PC-3 (cell line): Measurements from ENCODE around the gene CELF2. TPM values are rescaled to one million over a fixed set of nuclear protein-coding genes. Genes with fewer than 3 reads are reported as not detected.

ENCODE experiments used
- ATAC-seq: fragments of 200-7000 bp; cut with Tn5 transposase; 2 replicates; pipeline ENCODE4 v1.9.1; 2020; ENCODE audit warnings: mild to moderate bottlenecking, moderate library complexity
- BruUV-seq: library from RNA; stranded (reverse); fragments of 400-500 nt; replicated peaks from 2 replicates; lab custom pipeline; 2021; lab: Mats Ljungman, UMichigan
- CTCF ChIA-PET: fragments of 300-600 bp; sonication (Branson Sonifier 250); formaldehyde crosslinking; loops from one replicate; lab custom pipeline; 2022; ENCODE audit warnings: antibody characterized with exemption; lab: Charles Lee
- POLR2A ChIA-PET: fragments of 300-600 bp; sonication (Branson Sonifier 250); formaldehyde crosslinking; loops from one replicate; lab custom pipeline; 2022; ENCODE audit warnings: antibody characterized with exemption; ENCODE audit not compliant: unreplicated experiment; lab: Charles Lee
- DNase-seq: peaks from one replicate; pipeline ENCODE4 v3.0.0-alpha.2; 2015
- H2AFZ ChIP-seq: fragments of 300-600 bp; sonication (generic); 2 replicates; pipeline ENCODE4 v1.6.0; 2016; ENCODE audit warnings: antibody characterized with exemption, low read length
- H3F3A ChIP-seq: fragments of 300-600 bp; sonication (generic); one replicate; pipeline ENCODE4 v1.6.0; 2017; ENCODE audit warnings: antibody characterized with exemption, low read length, control low read depth, mild to moderate bottlenecking; ENCODE audit not compliant: unreplicated experiment
- H3K27ac ChIP-seq: fragments of 300-600 bp; sonication (generic); 2 replicates; pipeline ENCODE4 v1.5.1; 2016; ENCODE audit warnings: mild to moderate bottlenecking, low read length
- H3K27me3 ChIP-seq: fragments of 300-600 bp; sonication (generic); 2 replicates; pipeline ENCODE4 v1.6.1; 2016; ENCODE audit warnings: low read length, mixed read lengths
- H3K36me3 ChIP-seq: fragments of 300-600 bp; sonication (generic); 2 replicates; pipeline ENCODE4 v1.6.1; 2016; ENCODE audit warnings: low read depth, mixed run types, low read length, mixed read lengths
- H3K4me1 ChIP-seq: fragments of 300-600 bp; sonication (generic); 2 replicates; pipeline ENCODE4 v1.5.1; 2016; ENCODE audit warnings: low read length; ENCODE audit not compliant: insufficient read depth
- H3K4me2 ChIP-seq: fragments of 300-600 bp; sonication (generic); 2 replicates; pipeline ENCODE4 v1.6.0; 2016; ENCODE audit warnings: low read length
- H3K4me3 ChIP-seq: fragments of 300-600 bp; sonication (generic); 2 replicates; pipeline ENCODE4 v1.5.1; 2016; ENCODE audit warnings: mild to moderate bottlenecking, low read length, mixed read lengths
- H3K79me2 ChIP-seq: fragments of 300-600 bp; sonication (generic); 2 replicates; pipeline ENCODE4 v1.6.1; 2017; ENCODE audit warnings: low read length, mixed read lengths
- H3K9ac ChIP-seq: fragments of 300-600 bp; sonication (generic); 2 replicates; pipeline ENCODE4 v1.6.0; 2016; ENCODE audit warnings: mild to moderate bottlenecking, low read length
- H3K9me2 ChIP-seq: fragments of 300-600 bp; sonication (generic); replicated peaks from 2 replicates; pipeline ENCODE4 v1.6.1; 2016; ENCODE audit warnings: mixed run types, low read length, mixed read lengths
- H3K9me3 ChIP-seq: fragments of 300-600 bp; sonication (generic); 2 replicates; pipeline ENCODE4 v1.6.1; 2016; ENCODE audit warnings: low read length, mixed read lengths
- H4K20me1 ChIP-seq: fragments of 300-600 bp; sonication (generic); 2 replicates; pipeline ENCODE4 v1.6.1; 2016; ENCODE audit warnings: low read length, mixed read lengths
- EZH2 ChIP-seq: fragments of 300-600 bp; sonication (generic); IDR thresholded peaks from one replicate; pipeline ENCODE4 v1.6.1; 2017; ENCODE audit warnings: antibody characterized with exemption, mild to moderate bottlenecking, low read length; ENCODE audit not compliant: unreplicated experiment
- EZH2phosphoT487 ChIP-seq: fragments of 300-600 bp; sonication (generic); IDR thresholded peaks from 2 replicates; pipeline ENCODE4 v1.6.1; 2018; ENCODE audit warnings: mild to moderate bottlenecking, antibody characterized with exemption, low read length, borderline replicate concordance
- intact Hi-C: fragments of 100-400 bp; cut with micrococcal nuclease; formaldehyde crosslinking; loops from 2 replicates; pipeline ENCODE4 v1.9.0; 2023
- total RNA-seq: library from RNA; depleted of rRNA; stranded (reverse); fragments of >200 nt; gene quantifications from 2 replicates; pipeline ENCODE4 v1.2.3, GENCODE V29; 2014
- TF ChIP-seq, protein P1 (sequence below): fragments of 300-600 bp; sonication (generic); conservative IDR thresholded peaks from 2 replicates; pipeline ENCODE4 v1.5.1; 2017; ENCODE audit warnings: antibody characterized with exemption, low read depth, mild to moderate bottlenecking, low read length

Gene CELF2
- total RNA-seq, 1 experiment from 2014 or later, result not detected

DNA sequence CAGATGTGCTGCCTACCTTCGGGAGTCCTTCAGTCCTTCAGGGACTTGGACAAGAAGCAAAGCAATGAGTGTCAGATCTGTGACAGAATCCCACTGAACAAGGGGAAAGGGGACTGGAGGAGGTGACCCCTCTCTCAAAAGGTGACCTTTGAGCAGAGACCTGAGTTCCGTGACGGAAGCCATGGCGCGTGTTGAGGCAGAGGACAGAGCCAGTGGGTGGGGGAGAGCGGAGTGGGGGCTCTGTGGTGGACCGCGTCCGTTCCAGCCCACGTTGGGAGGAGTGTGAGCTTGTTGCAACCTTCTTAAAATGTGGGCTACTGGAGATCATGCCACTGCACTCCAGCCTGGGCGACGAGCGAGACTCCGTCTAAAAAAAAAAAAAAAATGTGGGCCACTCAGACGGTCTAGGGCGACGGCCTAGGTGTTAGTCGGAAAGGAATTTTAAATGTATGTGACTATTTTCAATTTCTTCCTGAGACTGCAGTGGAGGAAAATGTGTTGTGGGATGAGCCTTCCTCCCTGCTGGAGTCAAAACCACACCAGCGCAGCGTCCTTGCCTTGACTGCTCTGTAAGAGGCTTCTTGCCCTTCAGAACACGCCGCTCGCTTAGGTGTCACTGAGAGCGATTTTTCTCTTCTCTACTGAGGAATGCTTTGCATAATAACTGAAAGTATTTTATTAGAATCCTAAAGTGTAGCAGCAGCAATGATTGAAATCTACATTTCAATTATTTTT lies 272.7 kb downstream of the CELF2 start:
- Histone ChIP-seq H2AFZ (no peak overlapping the region), H3K9me3 (no peaks in the 10 kb centered on the region), H3K36me3 (no peaks in the 10 kb centered on the region), H3K79me2 (no peaks in the 10 kb centered on the region), H3K4me1 (no peaks in the 10 kb centered on the region), H4K20me1 (no peaks in the 10 kb centered on the region), H3K9ac (no peak overlapping the region), H3K27ac (no peak overlapping the region), H3K27me3 (peaks cover 22% of the 10 kb centered on the region; the same call in 1 of the 2 replicates), H3K4me2 (no peak overlapping the region), H3K4me3 (no peak overlapping the region), H3F3A (no peaks in the 10 kb centered on the region), H3K9me2 (no peaks in the 10 kb centered on the region)
- ChIA-PET POLR2A (no interaction called here), CTCF (no interaction called here)
- intact Hi-C loops, result no loop called here
- BruUV-seq, result no TSS peak
- no peak for ATAC-seq
- TF ChIP-seq EZH2phosphoT487 (no peak), EZH2 (no peak)
- TF ChIP-seq, protein P1, sequence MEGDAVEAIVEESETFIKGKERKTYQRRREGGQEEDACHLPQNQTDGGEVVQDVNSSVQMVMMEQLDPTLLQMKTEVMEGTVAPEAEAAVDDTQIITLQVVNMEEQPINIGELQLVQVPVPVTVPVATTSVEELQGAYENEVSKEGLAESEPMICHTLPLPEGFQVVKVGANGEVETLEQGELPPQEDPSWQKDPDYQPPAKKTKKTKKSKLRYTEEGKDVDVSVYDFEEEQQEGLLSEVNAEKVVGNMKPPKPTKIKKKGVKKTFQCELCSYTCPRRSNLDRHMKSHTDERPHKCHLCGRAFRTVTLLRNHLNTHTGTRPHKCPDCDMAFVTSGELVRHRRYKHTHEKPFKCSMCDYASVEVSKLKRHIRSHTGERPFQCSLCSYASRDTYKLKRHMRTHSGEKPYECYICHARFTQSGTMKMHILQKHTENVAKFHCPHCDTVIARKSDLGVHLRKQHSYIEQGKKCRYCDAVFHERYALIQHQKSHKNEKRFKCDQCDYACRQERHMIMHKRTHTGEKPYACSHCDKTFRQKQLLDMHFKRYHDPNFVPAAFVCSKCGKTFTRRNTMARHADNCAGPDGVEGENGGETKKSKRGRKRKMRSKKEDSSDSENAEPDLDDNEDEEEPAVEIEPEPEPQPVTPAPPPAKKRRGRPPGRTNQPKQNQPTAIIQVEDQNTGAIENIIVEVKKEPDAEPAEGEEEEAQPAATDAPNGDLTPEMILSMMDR, result no peak
- no peak for DNase-seq

DNA sequence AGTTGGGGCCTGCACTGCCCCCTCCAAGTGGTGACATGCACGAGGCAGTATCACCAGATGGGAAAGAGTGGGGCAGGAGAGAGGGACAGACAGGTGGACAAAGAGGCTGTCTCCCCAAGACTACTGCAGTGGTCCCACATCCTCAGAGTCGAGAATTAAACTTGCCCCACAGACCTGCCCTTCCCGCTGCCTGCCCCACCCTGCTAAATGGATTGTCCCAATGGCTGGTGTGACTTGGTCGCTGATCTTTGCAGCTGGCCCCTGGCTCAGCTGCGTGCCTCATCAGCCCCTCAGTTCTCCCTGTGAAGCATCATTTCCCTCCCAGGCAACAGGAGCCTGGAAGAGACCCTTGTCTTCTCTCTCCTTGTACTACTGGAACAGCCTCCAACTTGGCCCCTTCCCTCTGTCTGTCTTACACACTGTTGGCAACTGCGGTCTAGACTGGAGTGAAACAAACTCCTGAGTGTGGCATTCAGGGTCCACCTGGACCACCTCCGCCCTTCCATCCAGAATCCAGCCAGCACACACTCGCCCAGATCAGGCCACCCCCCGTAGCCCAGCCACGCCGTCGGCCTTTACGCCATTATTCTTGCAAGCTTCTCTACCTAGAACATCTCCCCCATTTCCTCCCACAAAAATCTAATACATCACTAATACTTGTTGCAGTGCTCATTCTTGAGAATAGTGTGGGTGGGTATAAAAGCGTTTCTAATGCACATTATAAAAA lies 275.1 kb downstream of the CELF2 start:
- H3F3A ChIP-seq, result no peaks in the 10 kb centered on the region
- TF ChIP-seq EZH2phosphoT487 (no peak), EZH2 (no peak)
- TF ChIP-seq, protein P1, result no peak
- no peak overlapping the region for H2AFZ ChIP-seq
- no peak overlapping the region for H3K4me3 ChIP-seq
- H3K9me2 ChIP-seq, result no peaks in the 10 kb centered on the region
- no peaks in the 10 kb centered on the region for H3K4me1 ChIP-seq
- H3K79me2 ChIP-seq, result no peaks in the 10 kb centered on the region
- H3K27ac ChIP-seq, result no peak overlapping the region
- ATAC-seq (no peak), DNase-seq (no peak)
- no peak overlapping the region for H3K4me2 ChIP-seq
- H3K9ac ChIP-seq, result no peak overlapping the region
- H3K27me3 ChIP-seq, result peaks cover 35% of the 10 kb centered on the region; the same call in 1 of the 2 replicates
- intact Hi-C loops, result no loop called here
- H4K20me1 ChIP-seq, result no peaks in the 10 kb centered on the region
- no peaks in the 10 kb centered on the region for H3K36me3 ChIP-seq
- no peaks in the 10 kb centered on the region for H3K9me3 ChIP-seq
- no TSS peak for BruUV-seq
- ChIA-PET POLR2A (no interaction called here), CTCF (no interaction called here)

DNA sequence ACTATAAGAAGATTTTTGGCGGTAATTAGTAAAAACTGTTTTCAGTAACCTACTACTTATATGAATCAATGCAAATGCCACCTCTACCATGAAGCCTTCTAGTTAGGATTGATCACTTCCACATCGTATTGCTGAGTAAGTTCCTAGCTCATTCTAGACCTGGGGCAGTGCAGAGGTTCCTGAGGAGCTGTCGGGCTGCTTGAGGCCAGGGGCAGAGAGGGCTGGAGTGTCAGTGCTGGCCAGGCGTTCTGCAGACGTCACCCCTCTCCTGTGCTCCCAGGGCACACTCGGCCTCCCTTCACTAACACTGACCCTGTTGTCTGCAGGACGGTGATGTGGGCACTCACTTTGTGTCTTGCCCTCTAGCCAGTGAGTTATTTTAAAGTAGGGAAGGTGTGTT lies 275.7 kb downstream of the CELF2 start:
- Histone ChIP-seq H2AFZ (no peak overlapping the region), H3K9me3 (no peaks in the 10 kb centered on the region), H3K4me2 (no peak overlapping the region), H3K27ac (no peak overlapping the region), H3K4me1 (no peaks in the 10 kb centered on the region), H3K27me3 (peaks cover 35% of the 10 kb centered on the region; the same call in 1 of the 2 replicates), H4K20me1 (no peaks in the 10 kb centered on the region), H3F3A (no peaks in the 10 kb centered on the region), H3K36me3 (no peaks in the 10 kb centered on the region), H3K79me2 (no peaks in the 10 kb centered on the region), H3K9ac (no peak overlapping the region), H3K9me2 (no peaks in the 10 kb centered on the region), H3K4me3 (no peak overlapping the region)
- TF ChIP-seq, protein P1, result no peak
- TF ChIP-seq EZH2 (no peak), EZH2phosphoT487 (no peak)
- ChIA-PET CTCF (no interaction called here), POLR2A (no interaction called here)
- intact Hi-C loops, result no loop called here
- no TSS peak for BruUV-seq
- DNase-seq, result no peak
- no peak for ATAC-seq
